HG03575 (cell line): ENCODE measurements around the gene TRA2B.
A peak's percentile ranks its signal among the peaks of the same experiment; 100 is the strongest.

Source experiments
- ATAC-seq: cut with Tn5 transposase; IDR thresholded peaks from one replicate; pipeline ENCODE4 v1.9.1; 2021; ENCODE audit not compliant: unreplicated experiment, insufficient number of reproducible peaks, low FRiP score; ENCODE audit errors: extremely low read depth

The TRA2B gene

DNA sequence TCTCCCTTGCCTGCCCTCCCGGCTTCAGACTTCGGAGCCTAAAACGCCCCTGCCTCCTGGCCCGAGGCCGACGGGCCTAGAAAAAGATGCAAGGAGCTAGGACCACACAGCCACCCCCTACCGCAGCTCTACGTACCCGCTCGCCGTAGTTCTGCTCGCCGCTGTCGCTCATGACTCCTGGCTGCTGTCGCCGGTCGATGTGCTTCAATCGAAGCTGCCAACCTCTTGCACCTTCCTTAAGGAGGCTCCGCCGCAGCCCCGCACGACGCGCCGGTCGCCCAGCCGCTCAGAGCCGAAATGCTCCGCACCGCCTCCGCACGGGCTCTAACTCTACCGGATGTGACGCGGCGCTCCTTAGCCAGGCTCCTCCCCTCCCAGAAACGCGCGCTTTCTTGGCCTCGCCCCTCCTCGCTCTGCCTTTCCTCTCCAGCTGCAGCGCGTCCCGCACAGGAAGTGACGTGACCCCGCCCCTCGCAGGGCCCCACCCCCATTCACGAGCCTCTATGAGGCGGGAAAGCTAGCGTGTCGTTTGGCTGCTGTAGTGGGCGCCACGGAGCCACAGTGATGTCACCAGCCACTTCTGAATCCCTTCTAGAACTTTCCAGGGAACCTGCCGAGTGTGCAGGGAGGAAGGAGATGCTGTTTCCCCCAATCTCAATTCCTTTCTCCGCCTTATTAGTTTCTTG is at the start of gene TRA2B:
TSS of gene TRA2B (minus strand) at position 326 of the 686 bp plus-strand sequence. CDS start at position 172, 154 bp downstream.
- ATAC-seq: peak; percentile 71

DNA sequence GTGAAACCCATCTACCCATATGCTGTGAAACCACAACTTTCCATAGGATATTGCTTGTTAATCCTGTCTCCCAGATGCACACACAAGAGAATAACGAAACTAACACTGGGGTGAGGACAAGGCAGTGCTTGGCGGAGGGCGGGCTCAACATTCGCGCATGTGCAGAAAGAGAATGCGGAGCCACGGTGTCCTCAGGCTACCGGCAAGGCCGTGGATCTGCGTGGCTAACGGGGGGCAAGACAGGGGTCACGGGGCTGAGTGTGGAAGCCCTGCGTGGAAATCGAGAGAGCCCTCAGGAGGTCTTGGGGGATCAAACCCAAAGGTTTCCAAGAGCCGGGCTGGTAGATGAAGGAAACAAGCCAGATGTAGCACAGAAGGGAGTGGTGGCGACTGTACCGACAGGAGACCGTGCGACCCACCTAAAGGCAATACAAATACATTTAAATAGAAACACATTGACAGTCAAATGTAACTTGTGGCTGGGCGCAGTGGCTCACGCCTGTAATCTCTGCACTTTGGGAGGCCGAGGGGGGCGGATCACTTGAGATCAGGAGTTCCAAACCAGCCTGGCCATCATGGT is 48.5 kb upstream of the TRA2B start:
- ATAC-seq: no peak

DNA sequence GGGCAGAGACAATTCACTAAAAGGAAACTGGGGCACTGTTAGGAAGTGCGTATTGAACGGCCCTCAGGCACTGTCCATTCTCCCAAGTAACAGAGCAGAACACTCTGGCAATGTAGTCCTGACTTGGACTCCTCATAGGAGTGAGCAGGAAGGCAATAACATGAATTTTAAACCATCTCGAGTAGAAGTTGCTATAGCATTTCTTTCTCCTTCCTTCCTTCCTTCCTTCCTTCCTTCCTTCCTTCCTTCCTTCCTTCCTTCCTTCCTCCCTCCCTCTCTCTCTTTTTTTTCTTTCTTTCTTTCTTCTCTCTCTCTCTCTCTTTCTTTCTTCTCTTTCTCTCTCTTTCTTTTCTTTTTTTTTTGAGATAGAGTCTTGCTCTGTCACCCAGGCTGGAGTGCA is 46.4 kb upstream of the TRA2B start:
- ATAC-seq: no peak

DNA sequence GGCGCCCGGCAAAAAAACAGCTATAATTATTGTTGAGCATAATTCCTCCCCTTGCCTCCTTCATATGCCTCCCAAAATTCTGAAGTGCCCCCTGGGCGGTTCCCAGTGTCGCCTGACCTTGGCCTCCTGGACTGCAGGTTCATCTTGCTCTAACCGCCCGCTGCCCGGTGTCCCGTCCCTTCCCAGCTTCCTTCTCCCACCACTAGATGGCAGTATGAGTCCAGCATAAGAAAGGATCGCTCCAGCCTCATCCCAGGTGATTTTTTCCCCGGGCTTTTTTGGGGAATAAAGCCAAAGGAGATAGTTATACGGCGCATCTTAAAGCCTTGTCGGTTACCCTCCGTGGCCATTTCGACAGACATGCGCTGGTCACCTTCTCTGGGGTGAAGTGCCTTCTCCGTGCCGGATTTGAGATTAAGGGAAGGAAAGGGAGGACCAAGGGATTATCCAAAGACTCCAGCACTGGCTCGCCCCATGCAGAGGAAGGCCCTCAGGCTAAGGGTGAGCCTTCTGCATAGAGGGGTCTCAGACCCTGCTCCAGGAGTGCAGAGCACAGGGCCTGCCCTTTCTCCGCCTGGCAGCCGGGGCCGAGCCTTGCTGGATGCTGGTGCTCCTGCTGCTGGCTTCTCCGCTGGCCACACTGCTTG is 45.8 kb upstream of the TRA2B start:
- ATAC-seq: no peak

DNA sequence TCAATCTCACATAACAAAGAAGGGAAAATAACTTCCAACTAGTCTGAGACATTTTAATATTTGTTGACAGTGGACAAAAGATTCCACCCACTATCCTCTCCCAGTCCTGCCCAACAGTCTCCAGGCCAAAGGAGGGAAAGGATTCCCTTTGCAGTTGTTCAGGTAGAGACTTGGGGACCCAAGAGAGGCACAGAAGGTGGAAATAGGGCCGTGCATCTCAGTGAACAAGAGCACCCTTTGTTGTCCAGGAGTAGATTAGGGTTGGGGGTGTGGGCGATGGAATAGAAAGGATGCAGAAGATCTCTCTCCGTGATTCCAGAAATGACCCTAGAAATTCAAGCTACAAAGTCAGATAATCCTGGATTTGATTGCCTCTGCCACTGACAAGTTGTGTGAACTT is 44.8 kb upstream of the TRA2B start:
- ATAC-seq: no peak

DNA sequence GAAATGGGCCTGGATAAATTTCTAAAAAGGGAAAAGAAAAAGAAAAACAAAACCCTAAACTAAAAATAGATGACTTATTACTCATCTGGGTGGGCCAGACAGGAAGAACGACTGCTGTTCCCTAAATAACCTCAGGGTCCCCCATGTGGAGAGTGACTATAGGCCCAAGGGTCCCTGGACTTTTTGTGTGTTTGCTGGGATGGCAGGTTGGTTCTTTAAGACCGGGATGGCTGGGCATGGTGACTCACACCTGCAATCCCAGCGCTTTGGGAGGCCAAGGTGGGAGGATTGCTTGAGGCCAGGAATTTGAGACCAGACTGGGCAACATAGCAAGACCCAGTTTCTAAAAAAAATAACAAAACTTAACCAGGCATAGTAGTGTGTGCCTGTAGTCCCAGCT is 43.8 kb upstream of the TRA2B start:
- ATAC-seq: no peak

DNA sequence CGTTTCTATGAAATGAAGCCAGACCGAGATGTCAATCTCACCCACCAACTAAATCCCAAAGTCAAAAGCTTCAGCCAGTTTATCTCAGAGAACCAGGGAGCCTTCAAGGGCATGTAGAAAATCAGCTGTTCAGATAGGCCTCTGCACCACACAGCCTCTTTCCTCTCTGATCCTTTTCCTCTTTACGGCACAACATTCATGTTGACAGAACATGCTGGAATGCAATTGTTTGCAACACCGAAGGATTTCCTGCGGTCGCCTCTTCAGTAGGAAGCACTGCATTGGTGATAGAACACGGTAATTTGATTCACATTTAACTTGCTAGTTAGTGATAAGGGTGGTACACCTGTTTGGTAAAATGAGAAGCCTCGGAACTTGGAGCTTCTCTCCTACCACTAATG is 41.9 kb upstream of the TRA2B start:
- no peak for ATAC-seq

DNA sequence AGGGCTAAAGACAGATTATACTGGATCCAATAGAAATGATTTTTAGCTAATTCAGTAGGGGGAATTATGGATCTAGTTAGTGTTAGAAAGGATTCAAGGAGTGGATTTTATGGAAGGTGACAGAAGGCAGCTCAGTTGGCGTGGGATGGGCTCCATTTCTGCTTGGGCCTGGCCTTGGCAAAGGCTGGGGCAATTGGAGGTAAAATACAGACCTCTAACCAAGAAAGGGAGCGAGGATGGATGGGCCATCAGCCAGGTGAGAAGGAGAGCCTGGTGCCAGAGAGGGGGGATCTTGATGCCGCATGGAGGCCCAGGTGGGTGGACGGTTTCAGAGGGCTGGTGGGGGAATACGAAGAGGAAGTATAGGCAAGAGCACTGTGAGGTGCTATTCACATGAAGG is 40.7 kb upstream of the TRA2B start:
- ATAC-seq: no peak

DNA sequence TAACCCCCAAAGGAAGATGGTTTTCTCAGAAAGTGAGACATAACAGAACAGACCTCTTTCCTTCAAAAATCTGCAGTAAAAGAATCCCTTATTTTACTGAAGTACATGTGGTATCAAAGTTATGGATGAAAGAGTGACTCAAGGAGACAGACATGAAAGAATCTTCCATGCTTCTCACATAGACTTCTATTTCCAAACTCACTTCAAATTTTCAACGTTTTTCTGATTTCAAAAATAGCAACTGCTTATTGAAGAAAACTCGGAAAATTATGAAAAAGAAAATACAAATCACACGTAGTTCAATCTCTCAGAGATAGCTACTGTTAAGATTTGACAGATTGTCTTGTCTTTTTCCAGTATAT is 39.8 kb upstream of the TRA2B start:
- no peak for ATAC-seq

DNA sequence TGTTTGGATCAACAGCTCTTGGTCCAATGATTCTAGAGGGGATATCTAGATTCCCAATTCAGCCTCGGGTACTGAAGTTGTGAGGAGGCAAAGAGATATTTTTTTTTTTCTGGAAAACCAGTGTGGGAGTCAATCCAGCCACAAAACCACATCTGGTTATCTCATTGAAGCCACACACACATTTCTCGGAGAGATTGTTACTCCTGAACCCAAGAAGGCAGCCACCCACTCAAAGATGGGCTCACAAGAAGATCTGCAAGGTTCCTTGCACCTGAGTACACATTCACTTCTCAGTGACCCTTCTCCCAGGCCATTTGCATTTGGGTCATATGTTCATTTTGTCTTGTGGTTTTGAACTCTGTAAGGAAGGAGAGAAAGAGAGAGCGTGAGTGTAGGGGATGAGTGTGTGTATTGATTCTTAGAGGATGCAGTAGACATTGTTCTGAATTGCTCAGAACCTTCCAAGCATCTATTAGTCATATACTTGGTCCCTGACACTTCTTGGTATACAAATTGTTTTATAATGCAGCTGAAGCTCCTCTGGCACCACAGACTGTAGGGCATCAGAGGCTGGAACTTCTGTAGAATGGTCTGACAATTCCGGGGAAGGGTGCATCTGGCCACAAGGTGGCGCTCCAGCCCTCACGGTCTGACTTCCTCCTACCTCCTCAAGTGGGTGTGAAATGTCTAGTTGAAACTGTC is 39.3 kb upstream of the TRA2B start:
- no peak for ATAC-seq

DNA sequence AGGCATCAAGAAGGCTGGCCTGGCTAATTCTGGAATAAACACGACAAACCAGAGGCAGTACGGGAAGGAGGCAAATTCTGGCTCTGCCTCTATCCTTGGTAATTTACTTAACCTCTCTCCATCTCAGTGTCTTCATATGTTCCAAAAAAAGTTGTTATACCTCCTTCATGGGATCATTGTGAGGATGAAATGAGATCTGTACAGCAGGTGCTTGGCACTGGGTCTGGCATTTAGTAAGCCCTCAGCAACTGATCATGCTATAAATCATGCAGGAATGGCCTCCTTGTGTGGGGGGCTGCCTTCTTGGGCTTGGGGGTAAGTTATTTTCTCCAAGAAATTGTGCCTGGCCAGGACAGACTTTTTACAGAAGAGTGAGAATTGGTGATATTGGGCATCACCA is 38.3 kb upstream of the TRA2B start:
- ATAC-seq: no peak

DNA sequence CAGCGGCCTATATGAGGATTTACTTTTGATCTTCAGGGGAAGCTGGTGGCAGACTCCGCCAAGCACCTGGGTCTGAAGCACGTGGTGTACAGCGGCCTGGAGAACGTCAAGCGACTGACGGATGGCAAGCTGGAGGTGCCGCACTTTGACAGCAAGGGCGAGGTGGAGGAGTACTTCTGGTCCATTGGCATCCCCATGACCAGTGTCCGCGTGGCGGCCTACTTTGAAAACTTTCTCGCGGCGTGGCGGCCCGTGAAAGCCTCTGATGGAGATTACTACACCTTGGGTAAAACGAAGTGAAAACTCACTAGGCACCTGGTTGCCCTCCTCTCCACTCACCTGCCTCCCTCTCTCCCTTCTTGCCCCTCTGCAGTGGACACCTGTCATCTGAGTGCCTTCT is 33.8 kb upstream of the TRA2B start:
- no peak for ATAC-seq

DNA sequence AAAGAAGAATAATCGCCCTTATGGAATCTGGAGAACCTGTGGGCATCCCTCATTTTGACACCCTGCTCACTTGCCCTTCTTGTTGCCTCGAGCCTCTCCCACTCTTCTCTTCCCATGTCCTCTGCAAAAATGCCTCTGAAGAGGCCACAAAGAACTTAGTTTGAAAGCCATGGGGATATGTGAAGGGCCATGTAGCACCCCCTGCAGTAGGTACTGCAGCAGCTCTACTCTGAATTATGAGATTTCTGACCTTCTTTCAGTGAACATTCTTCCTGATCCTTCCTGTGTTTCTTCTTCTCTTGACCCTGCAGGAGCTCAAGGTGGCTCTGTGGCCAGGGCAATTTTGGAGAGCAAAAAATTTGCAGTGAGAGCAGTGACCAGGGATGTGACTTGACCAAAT is 30.4 kb upstream of the TRA2B start:
- ATAC-seq: no peak

DNA sequence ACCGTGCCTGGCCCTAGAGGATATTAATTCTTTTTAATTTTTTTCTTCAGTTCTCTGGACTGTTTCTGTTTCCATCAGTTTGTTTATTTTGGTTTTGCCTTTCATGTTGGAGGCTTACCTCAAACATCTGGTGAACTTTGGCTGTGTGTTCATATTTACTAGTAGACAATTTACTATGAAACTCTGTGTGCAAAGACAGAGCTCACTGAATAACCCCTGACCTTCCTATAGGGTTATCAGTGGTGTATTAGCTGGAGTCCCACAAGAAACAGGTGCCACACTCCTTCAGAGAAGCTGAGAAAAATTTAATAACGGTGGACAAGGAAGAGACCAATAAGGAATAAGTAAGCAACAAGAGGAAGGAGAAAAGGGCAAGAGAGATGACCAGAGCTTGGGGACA is 28.8 kb upstream of the TRA2B start:
- ATAC-seq: no peak

DNA sequence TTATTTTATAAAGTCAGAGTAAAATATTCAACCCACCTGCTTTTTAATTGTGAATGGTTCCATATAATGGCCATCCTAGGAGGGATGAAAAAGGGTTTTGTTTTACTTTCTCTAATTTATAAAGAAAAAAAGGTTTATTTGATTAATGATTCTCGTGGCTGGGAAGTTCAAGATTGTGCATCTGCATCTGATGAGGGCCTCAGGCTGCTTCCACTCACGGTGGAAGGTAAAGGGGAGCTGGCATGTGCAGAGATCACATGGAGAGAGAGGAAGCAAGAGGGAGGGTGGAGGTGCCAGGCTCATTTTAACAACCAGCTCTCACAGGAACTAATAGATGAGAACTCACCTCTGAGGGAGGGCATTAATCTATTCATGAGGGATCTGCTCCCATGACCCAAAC is 27.7 kb upstream of the TRA2B start:
- no peak for ATAC-seq

DNA sequence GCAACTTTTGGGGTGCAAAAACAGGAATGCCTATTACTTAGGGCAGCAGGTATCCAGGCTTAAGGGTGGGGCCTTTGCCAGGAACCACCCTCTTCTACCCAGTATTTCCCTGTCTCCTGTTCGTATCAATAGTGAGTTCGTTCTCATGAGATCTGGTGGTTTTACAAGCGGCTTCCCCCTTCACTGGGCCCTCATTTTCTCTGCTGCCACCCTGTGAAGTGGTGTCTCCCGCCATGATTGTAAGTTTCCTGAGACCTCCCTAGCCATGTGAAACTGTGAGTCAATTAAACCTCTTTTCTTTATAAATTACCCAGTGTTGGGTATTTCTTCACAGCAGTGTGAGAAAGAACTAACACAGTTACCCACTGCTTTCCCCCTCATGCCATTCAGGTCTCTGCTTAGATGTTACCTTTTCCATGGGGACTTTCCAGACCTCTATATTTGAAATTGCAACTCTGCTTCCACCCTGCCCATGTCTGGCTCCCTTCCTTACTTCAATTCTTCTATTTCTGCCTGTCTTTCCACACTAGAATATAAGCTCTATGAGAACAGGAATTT is 23.9 kb upstream of the TRA2B start:
- no peak for ATAC-seq

DNA sequence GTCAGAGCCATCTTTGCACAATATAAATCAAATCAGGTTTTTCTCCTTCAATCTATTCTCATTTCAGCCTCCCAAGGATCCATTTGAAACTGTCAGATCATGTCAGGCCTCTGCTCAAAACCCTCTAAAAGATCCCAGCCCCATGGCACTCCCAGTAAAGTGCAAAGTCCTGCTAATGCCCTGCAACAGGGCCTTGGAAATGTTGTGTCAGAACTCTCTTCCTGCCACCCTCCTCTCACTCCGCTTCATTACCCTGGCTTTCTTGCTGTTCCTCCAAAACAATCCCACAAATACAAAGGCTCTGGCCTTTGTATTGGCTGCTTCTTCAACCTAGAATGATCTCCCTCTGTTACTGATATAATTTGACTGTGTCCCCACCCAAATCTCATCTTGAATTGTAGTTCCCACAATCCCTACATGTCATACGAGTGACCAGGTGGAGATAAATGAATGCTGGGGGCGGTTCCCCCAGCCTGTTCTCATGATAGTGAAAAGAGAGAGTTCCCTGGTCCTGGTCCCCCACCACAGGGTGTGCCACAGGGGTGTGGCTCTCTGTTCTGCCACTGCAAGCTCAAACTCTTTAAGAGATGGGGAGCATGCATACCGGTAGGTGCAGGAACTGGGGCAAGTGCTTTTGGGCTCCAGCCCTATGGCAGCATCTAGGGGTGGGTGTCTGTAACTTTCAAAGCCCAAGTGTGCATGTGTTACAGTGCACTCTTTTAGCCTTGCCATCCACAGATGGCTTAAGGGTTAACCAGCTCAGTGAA is 22.9 kb upstream of the TRA2B start:
- ATAC-seq: no peak

DNA sequence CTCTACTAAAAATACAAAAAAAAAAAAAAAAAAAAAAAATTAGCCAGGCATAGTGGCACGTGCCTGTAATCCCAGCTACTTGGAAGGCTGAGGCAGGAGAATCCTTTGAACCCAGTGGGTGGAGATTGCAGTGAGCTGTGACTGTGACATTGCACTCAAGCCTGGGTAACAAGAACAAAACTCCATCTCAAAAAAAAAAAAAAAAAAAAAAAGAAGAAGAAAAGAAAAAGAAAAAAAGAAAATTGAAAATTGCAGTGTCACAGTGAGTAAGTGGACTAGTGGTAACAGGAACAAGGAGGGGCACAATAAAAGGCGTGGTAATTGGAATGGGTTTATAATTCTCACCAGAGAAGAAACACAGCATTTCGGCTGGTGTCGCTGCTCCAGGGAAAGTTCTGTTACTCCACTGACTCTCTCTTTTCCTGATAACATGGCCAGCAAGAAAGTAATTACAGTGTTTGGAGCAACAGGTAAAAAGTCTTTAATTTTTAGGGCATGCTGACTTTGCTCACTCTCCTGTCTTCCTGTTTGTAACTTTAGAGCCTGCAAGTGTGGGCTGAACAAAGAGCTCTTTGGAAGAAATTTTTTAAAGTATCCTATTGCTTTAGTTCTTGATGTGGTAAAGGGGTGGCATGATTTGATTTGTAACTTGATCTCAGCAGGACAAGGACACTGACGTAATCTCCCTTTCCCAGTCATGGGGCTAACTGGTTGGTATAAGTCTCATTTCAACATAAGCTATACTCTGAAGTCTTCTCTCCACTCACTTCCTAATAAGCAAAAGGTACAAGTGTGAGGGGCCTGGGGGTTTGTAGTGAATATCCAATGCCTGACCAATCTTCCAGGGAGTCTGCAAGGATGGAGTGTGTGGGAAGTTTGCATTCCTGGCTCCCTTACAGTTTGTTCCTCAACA is 22.1 kb upstream of the TRA2B start:
- no peak for ATAC-seq
